GM12892 (cell line): ENCODE results near the gene CSTF1.

Experiments
- POLR2A ChIP-seq: IDR thresholded peaks from 2 replicates; pipeline ENCODE4 v1.6.1; 2011; ENCODE audit warnings: low read depth, low read length, control low read depth
- POLR2AphosphoS5 ChIP-seq: IDR thresholded peaks from 2 replicates; pipeline ENCODE4 v1.6.1; 2011; ENCODE audit warnings: low read depth, low read length, control low read depth
- TAF1 ChIP-seq: IDR thresholded peaks from 2 replicates; pipeline ENCODE4 v1.6.1; 2011; ENCODE audit warnings: low read depth, mild to moderate bottlenecking, control low read depth, low read length, borderline replicate concordance

GRCh38 chr20:56369179-56369578 is 23.3 kb upstream of the CSTF1 start:
- TF ChIP-seq POLR2A: no peak
- TF ChIP-seq TAF1: no peak
- TF ChIP-seq POLR2AphosphoS5: no peak
